Esophagus muscularis mucosa (tissue), 4 donors: ENCODE measurements around the gene CTNNA3. TPM values are rescaled to one million over a fixed set of nuclear protein-coding genes. Genes with fewer than 3 reads are reported as not detected.

Experiments
- DNase-seq: peaks from one replicate; pipeline ENCODE4 v3.0.0-alpha.2; 2017; ENCODE audit errors: extremely low spot score
- H3K27ac ChIP-seq, 4 donors: fragments of 200-600 bp; sonication (generic); replicated peaks in 1 of 4; 1 replicate in 3 of 4; 2 replicates in 1 of 4; pipeline ENCODE4 v1.5.1; 2016 to 2019; ENCODE audit warnings: mild to moderate bottlenecking in 1 of 4
- H3K27me3 ChIP-seq, 4 donors: fragments of 200-600 bp; sonication (generic); one replicate each; pipeline versions ENCODE4 v1.5.1 to v1.6.0; 2016 to 2019
- H3K36me3 ChIP-seq, 4 donors: fragments of 200-600 bp; sonication (generic); one replicate each; pipeline ENCODE4 v1.5.1; 2016 to 2019
- H3K4me1 ChIP-seq, 4 donors: fragments of 200-600 bp; sonication (generic); one replicate each; pipeline ENCODE4 v1.5.1; 2016 to 2019
- H3K4me3 ChIP-seq, 4 donors: fragments of 200-600 bp; sonication (generic); 1 replicate in 2 of 4; 2 replicates in 2 of 4; pipeline ENCODE4 v1.5.1; 2016 to 2019; ENCODE audit warnings: mild to moderate bottlenecking in 4 of 4, moderate library complexity in 1 of 4
- H3K9me3 ChIP-seq, 4 donors: fragments of 200-600 bp; sonication (generic); 1 replicate in 3 of 4; 2 replicates in 1 of 4; pipeline ENCODE4 v1.5.1; 2016 to 2019
- CTCF ChIP-seq, 3 experiments: fragments of 200-600 bp in 2 of 3; fragments of 450-650 bp in 1 of 3; sonication (generic) in 2 of 3; IDR thresholded peaks; one replicate each; pipeline ENCODE4 v1.5.1; 2017 to 2019; ENCODE audit warnings: antibody characterized with exemption in 3 of 3, mild to moderate bottlenecking in 2 of 3, moderate library complexity in 1 of 3
- EP300 ChIP-seq: sonication (generic); formaldehyde crosslinking; IDR thresholded peaks from one replicate; pipeline ENCODE4 v1.6.1; 2017; ENCODE audit warnings: antibody characterized with exemption
- POLR2A ChIP-seq: fragments of 450-650 bp; IDR thresholded peaks from one replicate; pipeline ENCODE4 v1.6.1; 2017; ENCODE audit warnings: antibody characterized with exemption, moderate library complexity, mild to moderate bottlenecking, low read depth
- POLR2AphosphoS5 ChIP-seq, 2 donors: sonication (generic); formaldehyde crosslinking; IDR thresholded peaks; one replicate each; pipeline ENCODE4 v1.6.1; 2017; ENCODE audit warnings: antibody characterized with exemption in 2 of 2
- WGBS: methylation state at CpG from one replicate; pipeline ENCODE4 v1.1.5; 2018; 5-methylcytosine and 5-hydroxymethylcytosine counted together
- intact Hi-C: fragments of 100-400 bp; cut with DNase I; formaldehyde crosslinking; loops from one replicate; pipeline ENCODE4 v1.15.1; 2023
- total RNA-seq, 4 donors: library from RNA; depleted of rRNA; stranded (reverse); fragments of >200 nt; gene quantifications; one replicate each; pipeline versions ENCODE4 v1.1.0 to v1.2.1, GENCODE V29; 2016

CTNNA3 gene
- total RNA-seq, 4 donors from 2014 or later = 5.1 to 27.8 (median 17.6) TPM

- Histone ChIP-seq H3K27ac (no peak overlapping the region), H3K4me1 (no peaks in the 10 kb centered on the region), H3K36me3 (no peaks in the 10 kb centered on the region), H3K9me3 (no peaks in the 10 kb centered on the region), H3K4me3 (no peak overlapping the region), H3K27me3 (no peaks in the 10 kb centered on the region)
- intact Hi-C loops = no loop called here
- 87% methylated on average over 2 of the region's 2 CpGs for WGBS
- DNase-seq = no peak
- TF ChIP-seq POLR2AphosphoS5 (IDR thresholded peaks at IDR 0.05) (no peak), POLR2A (no peak), EP300 (no peak), CTCF (IDR thresholded peaks at IDR 0.05) (no peak)
Measured at GRCh38 chr10:67175354-67175753, 520.6 kb downstream of the CTNNA3 start.

DNA sequence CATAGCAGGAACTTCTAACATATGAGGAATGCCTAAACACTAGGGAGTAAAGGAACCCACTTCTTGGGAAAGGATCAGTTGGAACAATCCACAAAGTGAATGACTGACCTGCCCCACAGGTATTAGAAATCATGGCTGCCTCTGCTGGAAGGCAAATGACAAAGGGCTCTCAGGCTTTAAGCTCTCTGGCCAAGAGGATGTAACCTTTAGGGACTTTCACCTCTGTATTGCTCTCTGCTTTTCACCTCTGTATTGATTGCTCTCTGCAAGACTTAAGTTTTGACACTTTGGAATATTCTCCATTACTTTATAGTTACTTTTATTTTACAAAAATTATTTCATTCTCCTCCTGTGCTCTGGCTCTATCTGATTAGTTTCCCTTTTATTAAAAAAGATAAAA lies 522.2 kb downstream of the CTNNA3 start:
- Histone ChIP-seq H3K4me3 (no peak overlapping the region), H3K4me1 (no peaks in the 10 kb centered on the region), H3K36me3 (no peaks in the 10 kb centered on the region), H3K27ac (no peak overlapping the region), H3K27me3 (no peaks in the 10 kb centered on the region), H3K9me3 (peaks cover 0 to 7% (median 0%) of the 10 kb centered on the region in 4 donors)
- DNase-seq = no peak
- intact Hi-C loops = no loop called here
- no peak for TF ChIP-seq POLR2A
- no peak for TF ChIP-seq POLR2AphosphoS5 (IDR thresholded peaks at IDR 0.05)
- no peak for TF ChIP-seq CTCF (IDR thresholded peaks at IDR 0.05)
- TF ChIP-seq EP300 = no peak

GRCh38 chr10:67171970-67172369 lies 524.0 kb downstream of the CTNNA3 start:
- intact Hi-C loops = no loop called here
- Histone ChIP-seq H3K27ac (no peak overlapping the region), H3K36me3 (no peaks in the 10 kb centered on the region), H3K4me3 (no peak overlapping the region), H3K27me3 (no peaks in the 10 kb centered on the region), H3K4me1 (no peaks in the 10 kb centered on the region), H3K9me3 (peaks cover 0 to 17% (median 0%) of the 10 kb centered on the region in 4 donors)
- DNase-seq = no peak
- 47% methylated on average over 1 of the region's 1 CpG for WGBS
- TF ChIP-seq CTCF (IDR thresholded peaks at IDR 0.05) = no peak
- no peak for TF ChIP-seq POLR2A

DNA sequence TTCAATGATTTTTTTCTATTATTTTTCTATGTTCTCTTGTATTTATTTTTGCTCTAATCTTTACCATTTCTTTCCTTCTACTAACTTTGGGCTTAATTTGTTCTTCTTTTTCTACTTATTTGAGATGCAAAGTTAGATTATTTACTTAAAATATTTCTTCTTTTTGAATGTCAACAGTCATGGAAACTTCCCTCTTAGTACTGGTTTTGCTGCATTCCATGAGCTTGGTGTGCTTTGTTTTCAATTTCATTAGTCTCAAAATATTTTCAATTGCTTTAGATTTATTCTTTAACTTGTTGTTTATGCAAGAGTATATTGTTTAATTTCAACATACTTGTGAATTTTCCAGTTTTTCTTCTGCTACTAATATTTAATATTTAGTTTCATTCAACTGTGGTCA lies 539.8 kb downstream of the CTNNA3 start:
- H3K9me3 ChIP-seq = no peaks in the 10 kb centered on the region
- intact Hi-C loops = no loop called here
- no peaks in the 10 kb centered on the region for H3K4me1 ChIP-seq
- H3K27ac ChIP-seq = no peak overlapping the region
- H3K4me3 ChIP-seq = no peak overlapping the region
- TF ChIP-seq EP300 (no peak), POLR2A (no peak), POLR2AphosphoS5 (IDR thresholded peaks at IDR 0.05) (no peak), CTCF (IDR thresholded peaks at IDR 0.05) (no peak)
- H3K36me3 ChIP-seq = no peaks in the 10 kb centered on the region
- no peak for DNase-seq
- no peaks in the 10 kb centered on the region for H3K27me3 ChIP-seq

DNA sequence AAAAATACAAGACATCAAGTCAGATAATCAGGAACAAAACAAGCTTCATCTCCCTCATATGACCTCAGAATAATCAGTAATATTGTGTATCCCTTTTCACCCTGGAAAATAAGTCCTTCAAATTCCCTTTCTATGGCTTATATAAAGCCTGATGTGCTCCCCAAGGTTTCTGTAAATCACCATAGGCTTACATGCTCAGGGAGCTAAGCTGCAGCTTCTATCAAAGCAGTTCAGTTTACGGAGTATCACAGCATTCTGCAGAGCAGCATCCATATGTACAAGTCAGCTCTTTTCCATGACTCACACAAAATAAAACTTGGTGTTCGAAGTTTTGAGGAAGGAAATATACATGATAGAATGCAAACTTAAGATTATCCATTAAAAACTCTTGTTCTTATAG lies 544.5 kb downstream of the CTNNA3 start:
- TF ChIP-seq EP300 = no peak
- TF ChIP-seq POLR2AphosphoS5 (IDR thresholded peaks at IDR 0.05) = no peak
- TF ChIP-seq CTCF (IDR thresholded peaks at IDR 0.05) = no peak
- TF ChIP-seq POLR2A = no peak
- intact Hi-C loops = no loop called here

More for the DNA sequence above, 544.5 kb downstream of the CTNNA3 start:
- Histone ChIP-seq H3K4me3 (no peak overlapping the region), H3K4me1 (no peaks in the 10 kb centered on the region), H3K27me3 (no peaks in the 10 kb centered on the region), H3K27ac (no peak overlapping the region), H3K36me3 (no peaks in the 10 kb centered on the region), H3K9me3 (no peaks in the 10 kb centered on the region)
- no peak for DNase-seq
- WGBS = 77% methylated on average over 2 of the region's 2 CpGs
